HG03175 (cell line): ENCODE measurements around the gene FMNL2.

Source experiments
- ATAC-seq: cut with Tn5 transposase; IDR thresholded peaks from one replicate; pipeline ENCODE4 v1.9.1; 2021; ENCODE audit warnings: mild to moderate bottlenecking, moderate library complexity; ENCODE audit not compliant: unreplicated experiment

Gene FMNL2

GRCh38 chr2:152444448-152444847 is 109.5 kb downstream of the FMNL2 start:
- ATAC-seq, result no peak

GRCh38 chr2:152445375-152445774 is 110.4 kb downstream of the FMNL2 start:
- ATAC-seq, result no peak

- no peak for ATAC-seq
Measured at GRCh38 chr2:152445791-152446201, 110.8 kb downstream of the FMNL2 start.

GRCh38 chr2:152446213-152446612 is 111.2 kb downstream of the FMNL2 start:
- no peak for ATAC-seq

- no peak for ATAC-seq
Measured at GRCh38 chr2:152447897-152448296, 112.9 kb downstream of the FMNL2 start.

GRCh38 chr2:152448606-152449005 is 113.6 kb downstream of the FMNL2 start:
- no peak for ATAC-seq

DNA sequence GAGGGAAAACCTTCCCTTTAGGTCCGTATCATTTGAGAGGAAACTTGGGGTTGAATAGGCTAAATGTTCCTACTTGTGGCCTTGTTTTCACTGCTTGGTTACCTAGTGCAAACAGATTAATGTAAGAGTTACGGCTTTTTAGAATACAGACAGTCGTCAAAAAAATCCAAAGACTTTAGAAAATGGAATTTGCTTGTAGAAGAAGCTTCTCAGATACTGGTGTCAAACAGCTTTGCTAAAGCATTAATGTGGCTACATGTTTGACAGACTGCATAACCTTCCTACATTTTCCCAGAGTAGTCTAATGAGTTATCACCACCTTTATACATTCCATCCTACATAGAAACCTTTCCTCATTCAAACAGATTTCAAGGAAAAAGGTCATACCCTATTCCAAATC is 114.6 kb downstream of the FMNL2 start:
- no peak for ATAC-seq

DNA sequence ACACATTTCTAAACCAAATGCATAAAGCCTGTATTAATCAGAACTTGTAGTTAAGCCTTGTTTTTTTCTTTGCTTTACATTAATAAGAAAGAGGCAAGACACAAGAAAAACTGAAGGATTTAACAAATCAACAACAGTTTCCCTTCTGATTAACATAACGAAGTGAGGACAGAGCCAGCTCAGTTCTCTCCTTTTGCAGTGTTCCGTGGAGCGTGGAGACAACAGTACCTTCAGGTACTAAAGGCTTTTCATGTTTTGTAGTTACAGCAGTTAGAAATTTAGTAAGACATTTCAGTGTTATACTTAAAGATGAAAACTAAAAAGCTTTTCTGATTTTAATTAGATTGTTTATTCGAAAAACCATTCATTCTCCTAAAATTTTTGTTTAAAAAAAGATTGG is 115.2 kb downstream of the FMNL2 start:
- no peak for ATAC-seq

DNA sequence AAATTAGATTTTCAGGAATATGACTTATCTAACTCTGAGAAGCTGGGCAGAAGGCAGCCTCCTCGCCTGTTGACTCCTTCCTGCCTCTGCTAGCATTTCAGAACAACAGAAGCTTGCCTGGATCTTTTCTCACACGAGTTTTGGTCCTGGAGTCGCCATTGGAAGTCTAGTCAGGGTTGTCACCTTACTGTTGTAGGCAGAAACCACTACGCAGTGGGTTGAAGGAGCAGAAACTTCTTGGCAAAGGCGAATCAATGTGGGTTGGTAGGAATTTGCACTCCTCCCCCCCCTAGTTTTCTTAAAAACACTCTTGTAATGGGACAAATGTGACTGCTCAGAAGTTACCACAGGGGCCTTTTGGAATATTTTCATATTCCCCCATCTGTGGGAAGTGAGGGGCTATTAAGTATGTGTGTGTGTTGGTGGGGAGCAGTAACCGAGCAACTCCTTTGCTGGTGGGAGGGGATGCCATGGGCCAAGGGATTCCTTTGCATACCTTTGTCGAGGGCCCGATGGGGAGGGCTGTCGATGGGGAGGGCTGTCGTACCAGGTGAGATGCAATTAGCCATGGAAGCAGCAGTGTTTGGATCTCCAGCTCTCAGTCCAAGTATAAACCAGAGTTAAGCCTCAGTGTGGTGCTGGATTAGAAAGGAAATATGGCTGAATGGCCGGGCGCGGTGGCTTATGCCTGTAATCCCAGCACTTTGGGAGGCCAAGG is 117.4 kb downstream of the FMNL2 start:
- ATAC-seq, result no peak

DNA sequence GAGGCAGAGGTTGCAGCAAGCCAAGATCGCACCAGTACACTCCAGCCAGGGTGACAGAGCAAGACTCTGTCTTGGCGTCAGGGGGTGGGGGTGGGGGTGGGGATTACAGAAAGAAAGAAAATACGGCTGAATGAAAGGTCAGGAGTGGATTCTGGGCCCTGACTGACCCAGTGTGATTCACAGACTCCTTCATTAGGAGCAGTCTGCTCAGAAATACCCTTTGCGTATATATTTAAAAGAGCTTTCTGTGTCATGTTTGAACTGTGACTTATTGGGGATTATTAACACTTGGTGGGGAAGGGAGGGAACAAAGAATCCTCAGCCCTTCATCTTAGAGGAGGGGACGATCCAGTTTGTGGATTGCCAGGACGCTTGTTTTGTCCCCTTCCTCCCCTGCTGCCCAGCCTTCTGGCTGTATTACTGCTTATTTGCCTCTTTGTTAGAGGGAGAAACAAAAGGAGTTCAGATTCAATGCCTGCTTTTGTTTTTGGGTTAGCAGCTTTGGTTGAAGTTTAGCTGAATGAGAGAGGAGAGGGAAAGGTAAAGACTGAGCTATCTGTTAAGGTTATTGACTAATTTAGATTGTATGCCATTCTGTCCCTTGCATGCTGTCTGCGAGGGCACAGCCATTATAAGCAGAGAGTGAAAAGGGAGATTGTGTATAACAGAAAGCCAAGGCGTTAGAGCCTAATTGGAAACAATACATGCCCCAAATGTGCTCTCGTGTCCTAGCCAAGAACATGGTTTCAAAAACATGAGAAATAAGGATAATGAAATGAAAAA is 118.3 kb downstream of the FMNL2 start:
- ATAC-seq, result no peak

DNA sequence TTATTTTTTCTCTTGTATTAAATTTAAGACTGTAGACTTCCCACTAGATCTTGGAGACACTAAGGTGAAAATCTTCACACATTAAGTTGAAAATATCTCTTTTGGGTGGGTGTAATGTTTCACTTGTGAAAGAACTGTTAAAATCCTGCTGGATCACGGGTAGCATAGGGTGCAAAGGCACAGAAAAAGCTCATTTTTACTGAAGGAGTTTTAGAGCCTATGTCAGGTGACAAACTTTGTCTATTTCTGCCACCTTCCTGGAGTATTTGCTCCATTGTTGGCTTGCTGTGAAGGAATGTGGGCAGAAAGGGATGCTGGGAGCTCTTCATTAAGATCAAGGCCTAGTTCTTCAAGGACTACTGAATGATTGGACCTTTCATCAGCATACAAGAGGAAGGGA is 119.4 kb downstream of the FMNL2 start:
- no peak for ATAC-seq

DNA sequence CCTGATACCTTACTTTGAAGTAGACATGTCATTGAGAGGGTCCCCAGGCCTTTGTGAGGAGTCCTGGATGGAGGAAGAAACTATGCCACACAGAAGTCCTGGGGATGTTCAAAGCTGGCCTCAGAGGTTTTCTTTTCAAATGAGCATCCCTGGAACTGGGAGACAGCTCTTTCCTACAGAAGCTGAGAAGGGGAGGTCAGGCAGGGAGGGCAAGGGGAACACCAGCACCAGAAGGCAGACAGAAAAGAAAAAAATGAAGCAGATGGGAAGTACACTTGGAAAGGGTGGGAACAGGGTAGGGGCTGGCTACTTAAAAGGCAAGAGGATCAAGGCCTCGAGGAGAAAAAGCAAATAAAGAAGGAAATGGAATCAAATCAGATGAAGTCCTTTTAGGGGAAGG is 120.0 kb downstream of the FMNL2 start:
- ATAC-seq, result no peak

DNA sequence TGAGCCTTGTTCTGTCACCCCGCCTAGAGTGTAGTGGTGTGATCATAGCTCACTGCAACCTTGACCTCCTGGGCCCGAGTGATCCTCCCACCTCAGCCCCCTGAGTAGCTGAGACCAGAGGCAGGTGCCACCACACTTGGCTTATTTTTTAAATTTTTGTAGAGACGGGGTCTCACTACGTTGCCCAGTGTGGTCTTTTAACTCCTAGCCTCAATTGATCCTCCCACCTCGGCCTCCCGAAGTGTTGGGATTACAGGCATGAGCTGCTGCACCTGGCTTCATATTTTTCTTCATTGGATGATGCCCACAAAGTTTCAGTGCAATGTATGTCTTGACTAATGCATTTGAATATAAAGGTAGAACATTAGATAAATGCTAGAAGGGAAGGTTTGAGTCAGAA is 120.8 kb downstream of the FMNL2 start:
- ATAC-seq, result no peak

GRCh38 chr2:152456262-152456661 is 121.3 kb downstream of the FMNL2 start:
- no peak for ATAC-seq

- no peak for ATAC-seq
Measured at GRCh38 chr2:152458441-152458940, 123.5 kb downstream of the FMNL2 start.

DNA sequence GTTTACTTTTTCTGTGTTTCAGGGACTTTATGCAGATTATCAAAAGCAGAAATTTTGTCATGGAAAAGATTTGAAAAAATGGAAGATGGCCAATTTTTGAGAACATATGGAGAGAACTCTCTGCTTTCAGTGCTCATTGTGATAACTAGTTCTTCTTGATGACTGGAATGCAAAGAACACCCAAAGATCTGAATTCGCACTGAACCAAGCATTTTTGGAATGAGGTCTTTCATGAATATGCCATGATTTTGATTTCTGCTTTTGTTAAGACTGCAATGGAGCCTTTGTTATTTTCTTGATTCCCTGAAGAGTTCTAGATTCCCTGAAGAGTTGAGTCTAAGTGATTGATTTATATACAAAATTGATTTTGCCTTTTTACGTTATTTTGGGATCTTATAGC is 124.1 kb downstream of the FMNL2 start:
- no peak for ATAC-seq

- ATAC-seq, result no peak
Measured at GRCh38 chr2:152460567-152460966, 125.6 kb downstream of the FMNL2 start.

- ATAC-seq, result no peak
Measured at GRCh38 chr2:152462120-152462519, 127.1 kb downstream of the FMNL2 start.

GRCh38 chr2:152462779-152463178 is 127.8 kb downstream of the FMNL2 start:
- ATAC-seq, result no peak

- ATAC-seq, result no peak
Measured at GRCh38 chr2:152464851-152465470, 130.0 kb downstream of the FMNL2 start.

- no peak for ATAC-seq
Measured at GRCh38 chr2:152465541-152465940, 130.6 kb downstream of the FMNL2 start.

GRCh38 chr2:152466041-152466440 is 131.1 kb downstream of the FMNL2 start:
- ATAC-seq, result peak; percentile 35
